Skeletal muscle tissue (tissue), 4 donors: ENCODE data around the gene TEK. TPM values are rescaled to one million over a fixed set of nuclear protein-coding genes. Genes with fewer than 3 reads are reported as not detected.
"Not testable (repeated sequence)": the region's sequence is repeated elsewhere in the genome, so short reads cannot be mapped to it uniquely, and the experiment has no call there.

Experiments used
- H3K27ac ChIP-seq: one replicate; pipeline ENCODE4 v1.7.0; 2013; ENCODE audit warnings: mild to moderate bottlenecking, low read depth, low read length, inconsistent platforms
- H3K27me3 ChIP-seq, 3 donors: one replicate each; pipeline ENCODE4 v1.7.0; 2013; ENCODE audit warnings: low read length in 3 of 3; ENCODE audit not compliant: control insufficient read depth in 3 of 3, insufficient read depth in 3 of 3
- H3K36me3 ChIP-seq, 3 donors: one replicate each; pipeline ENCODE4 v1.7.0; 2013; ENCODE audit warnings: low read length in 3 of 3; ENCODE audit not compliant: control insufficient read depth in 3 of 3, insufficient read depth in 3 of 3
- H3K4me1 ChIP-seq, 3 donors: one replicate each; pipeline ENCODE4 v1.7.0; 2013; ENCODE audit warnings: low read length in 3 of 3, mild to moderate bottlenecking in 3 of 3; ENCODE audit not compliant: control insufficient read depth in 3 of 3, insufficient read depth in 3 of 3
- H3K4me3 ChIP-seq, 3 donors: one replicate each; pipeline ENCODE4 v1.7.0; 2013; ENCODE audit warnings: low read length in 3 of 3
- H3K9ac ChIP-seq, 3 donors: one replicate each; pipeline ENCODE4 v1.7.0; 2013; ENCODE audit warnings: low read length in 3 of 3, mild to moderate bottlenecking in 3 of 3, moderate library complexity in 2 of 3, low read depth in 1 of 3
- H3K9me3 ChIP-seq, 3 donors: one replicate each; pipeline ENCODE4 v1.7.0; 2013; ENCODE audit warnings: low read length in 3 of 3; ENCODE audit not compliant: control insufficient read depth in 3 of 3
- total RNA-seq: library from RNA; depleted of rRNA; stranded (reverse); fragments of >200 nt; gene quantifications from one replicate; pipeline ENCODE4 v1.2.3, GENCODE V29; 2014
- donor health status: Osteomylitis.

Gene TEK
- total RNA-seq, 1 donor from 2014 or later, result 23.0 TPM

DNA sequence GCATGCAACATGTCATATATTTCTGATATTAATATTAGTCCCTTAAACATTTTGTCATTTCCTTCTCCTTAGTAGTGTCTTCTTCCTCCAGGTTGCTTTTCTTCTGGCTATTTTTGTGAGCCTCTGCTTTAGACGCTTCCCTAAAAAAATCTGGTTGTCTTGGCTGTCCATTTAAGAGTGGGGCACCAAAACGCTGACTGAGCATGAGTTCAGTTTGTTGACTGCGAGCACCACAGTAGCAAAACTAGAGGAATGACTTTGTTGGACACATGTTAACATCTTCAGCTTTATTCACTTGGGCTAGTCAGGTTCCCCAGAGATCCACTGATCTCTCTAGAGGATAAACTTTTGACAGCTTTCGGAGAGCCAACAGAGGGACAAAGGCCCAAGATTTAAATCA, 19.3 kb upstream of the TEK start:
- no peak overlapping the region for H3K27ac ChIP-seq
- H3K4me3 ChIP-seq, result no peak overlapping the region
- H3K9ac ChIP-seq, result no peak overlapping the region
- H3K9me3 ChIP-seq, result no peaks in the 10 kb centered on the region
- H3K27me3 ChIP-seq, result no peaks in the 10 kb centered on the region
- no peaks in the 10 kb centered on the region for H3K36me3 ChIP-seq
- no peaks in the 10 kb centered on the region for H3K4me1 ChIP-seq

DNA sequence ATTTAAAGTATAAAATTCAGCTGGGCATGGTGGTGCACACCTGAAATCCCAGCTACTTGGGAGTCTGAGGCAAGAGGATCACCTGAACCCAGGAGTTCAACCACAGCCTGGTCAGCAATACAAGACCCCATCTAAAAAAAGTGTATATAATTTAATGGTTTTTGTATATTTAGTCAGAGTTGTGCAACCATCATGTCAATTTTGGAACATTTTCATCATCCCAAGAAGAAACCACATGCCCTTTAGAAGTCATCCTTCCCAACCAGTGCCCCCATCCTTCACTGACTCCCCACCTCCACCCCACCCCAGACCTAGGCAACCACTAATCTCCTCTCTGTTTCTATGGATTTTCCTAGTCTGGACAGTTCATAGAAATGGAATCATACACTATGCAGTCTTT, 18.8 kb upstream of the TEK start:
- Histone ChIP-seq H3K4me1 (no peaks in the 10 kb centered on the region), H3K36me3 (no peaks in the 10 kb centered on the region), H3K27ac (no peak overlapping the region), H3K9ac (no peak overlapping the region), H3K9me3 (no peaks in the 10 kb centered on the region), H3K27me3 (no peaks in the 10 kb centered on the region), H3K4me3 (no peak overlapping the region)

DNA sequence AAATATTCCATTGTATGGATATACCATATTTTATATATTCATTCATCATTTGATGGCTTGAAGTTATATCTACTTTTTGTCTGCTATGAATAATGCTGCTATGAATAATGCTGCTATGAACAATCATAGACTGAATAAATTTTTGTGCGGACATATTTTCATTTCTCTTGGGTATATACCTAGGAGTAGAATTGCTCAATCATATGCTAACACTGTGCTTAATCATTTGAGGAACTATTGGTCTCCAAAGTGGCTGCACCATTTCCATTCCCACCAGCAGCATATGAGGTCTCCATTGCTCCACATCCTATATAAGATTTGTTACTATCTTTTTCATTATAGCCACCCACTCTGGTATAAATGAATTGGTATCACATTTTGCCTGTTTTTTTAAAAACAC, 18.3 kb upstream of the TEK start:
- H3K27ac ChIP-seq, result no peak overlapping the region

DNA sequence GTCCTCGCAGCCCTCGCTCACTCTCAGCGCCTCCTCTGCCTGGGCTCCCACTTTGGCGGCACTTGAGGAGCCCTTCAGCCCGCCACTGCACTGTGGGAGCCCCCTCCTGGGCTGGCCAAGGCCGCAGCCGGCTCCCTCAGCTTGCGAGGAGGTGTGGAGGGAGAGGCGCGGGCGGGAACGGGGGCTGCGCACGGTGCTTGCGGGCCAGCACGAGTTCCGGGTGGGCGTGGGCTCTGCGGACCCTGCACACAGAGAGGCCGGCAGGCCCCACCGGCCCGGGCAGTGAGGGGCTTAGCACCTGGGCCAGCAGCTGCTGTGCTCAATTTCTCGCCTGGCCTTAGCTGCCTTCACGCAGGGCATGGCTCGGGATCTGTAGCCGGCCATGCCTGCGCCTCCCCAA, 16.5 kb upstream of the TEK start:
- not testable (repeated sequence) for H3K36me3 ChIP-seq, H3K9me3 ChIP-seq, H3K4me3 ChIP-seq, H3K4me1 ChIP-seq, H3K9ac ChIP-seq, H3K27ac ChIP-seq, H3K27me3 ChIP-seq

More for the DNA sequence above, 18.3 kb upstream of the TEK start:
- no peaks in the 10 kb centered on the region for H3K27me3 ChIP-seq
- H3K4me3 ChIP-seq, result no peak overlapping the region
- no peaks in the 10 kb centered on the region for H3K9me3 ChIP-seq
- no peak overlapping the region for H3K9ac ChIP-seq
- H3K4me1 ChIP-seq, result no peaks in the 10 kb centered on the region
- no peaks in the 10 kb centered on the region for H3K36me3 ChIP-seq

DNA sequence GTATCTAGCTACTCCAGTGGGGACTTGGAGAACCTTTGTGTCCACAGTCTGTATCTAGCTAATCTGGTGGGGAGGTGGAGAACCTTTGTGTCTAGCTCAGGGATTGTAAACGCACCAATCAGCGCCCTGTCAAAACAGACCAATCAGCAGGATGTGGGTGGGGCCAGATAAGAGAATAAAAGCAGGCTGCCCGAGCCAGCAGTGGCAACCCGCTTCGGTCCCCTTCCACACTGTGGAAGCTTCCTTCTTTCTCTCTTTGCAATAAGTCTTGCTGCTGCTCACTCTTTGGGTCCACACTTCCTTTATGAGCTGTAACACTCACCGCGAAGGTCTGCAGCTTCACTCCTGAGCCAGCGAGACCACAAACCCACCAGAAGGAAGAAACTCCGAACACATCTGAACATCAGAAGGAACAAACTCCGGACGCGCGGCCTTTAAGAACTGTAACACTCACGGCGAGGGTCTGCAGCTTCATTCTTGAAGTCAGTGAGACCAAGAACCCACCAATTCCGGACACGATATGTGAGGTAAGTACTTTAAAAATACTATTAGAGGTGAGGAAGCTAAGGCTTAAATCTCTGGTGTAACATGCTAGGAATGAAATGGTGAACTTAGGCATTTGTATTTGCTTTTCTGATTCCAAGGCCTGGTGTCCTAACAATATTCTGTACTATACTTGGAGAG, 15.5 kb upstream of the TEK start:
- H3K4me1 ChIP-seq, H3K36me3 ChIP-seq, H3K27me3 ChIP-seq, H3K4me3 ChIP-seq, H3K9me3 ChIP-seq, H3K27ac ChIP-seq, H3K9ac ChIP-seq: not testable (repeated sequence)

DNA sequence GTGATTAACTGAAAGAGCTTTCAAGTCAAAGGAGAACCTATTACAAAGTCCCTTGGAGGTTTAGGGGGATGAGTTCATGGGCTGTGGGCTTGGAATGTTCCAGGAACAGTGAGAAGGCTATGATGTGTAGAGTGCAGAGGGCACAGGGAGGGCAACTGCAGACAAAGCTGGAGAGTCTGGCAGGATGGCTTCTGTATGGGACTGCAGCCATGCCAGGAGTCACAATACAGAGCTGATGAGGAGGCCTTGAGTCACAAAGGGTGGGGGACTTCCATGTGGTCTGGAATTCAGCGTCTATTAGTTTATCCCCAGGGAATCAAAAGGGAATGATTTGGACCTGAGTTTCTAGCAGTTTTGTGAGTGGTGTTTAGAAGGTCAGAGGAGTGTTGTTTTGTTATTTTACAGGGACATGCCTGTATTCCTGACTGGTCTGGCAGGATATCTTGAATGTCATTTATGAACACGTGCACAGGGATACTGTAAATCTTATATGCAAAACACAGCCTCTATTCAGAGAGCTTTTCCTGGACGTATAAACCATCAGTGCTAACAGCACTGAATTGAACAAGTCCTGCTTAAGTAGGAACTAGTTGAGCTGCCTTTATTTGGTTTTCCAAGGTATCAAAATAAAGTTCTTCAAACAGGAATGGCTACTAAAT, 14.3 kb upstream of the TEK start:
- H3K9me3 ChIP-seq, result no peaks in the 10 kb centered on the region
- H3K4me1 ChIP-seq, result no peaks in the 10 kb centered on the region
- H3K36me3 ChIP-seq, result no peaks in the 10 kb centered on the region
- H3K27ac ChIP-seq, result no peak overlapping the region
- H3K27me3 ChIP-seq, result no peaks in the 10 kb centered on the region
- no peak overlapping the region for H3K9ac ChIP-seq
- H3K4me3 ChIP-seq, result no peak overlapping the region

DNA sequence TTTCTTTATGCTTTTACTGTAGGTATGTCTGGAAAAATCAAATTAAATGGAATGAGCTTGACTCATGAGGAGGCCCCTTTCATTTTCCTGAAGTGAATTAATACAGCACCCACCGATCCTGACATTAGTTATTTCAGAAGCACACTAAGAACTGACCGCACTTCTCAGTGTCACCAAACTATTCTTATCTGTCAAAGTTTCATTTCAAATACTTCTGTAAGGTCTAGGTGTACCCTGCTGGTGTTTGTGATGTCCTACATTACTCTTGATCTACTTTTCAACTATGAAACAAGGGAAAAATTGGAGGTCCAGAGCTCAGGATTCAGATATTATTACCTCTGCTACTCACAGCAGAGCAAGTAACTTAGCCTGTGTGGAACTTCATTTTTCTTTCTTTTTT, 1.8 kb upstream of the TEK start:
- H3K9ac ChIP-seq, result no peak overlapping the region
- no peaks in the 10 kb centered on the region for H3K4me1 ChIP-seq
- no peaks in the 10 kb centered on the region for H3K9me3 ChIP-seq
- no peaks in the 10 kb centered on the region for H3K27me3 ChIP-seq
- H3K27ac ChIP-seq, result no peak overlapping the region
- H3K4me3 ChIP-seq, result no peak overlapping the region
- no peaks in the 10 kb centered on the region for H3K36me3 ChIP-seq

DNA sequence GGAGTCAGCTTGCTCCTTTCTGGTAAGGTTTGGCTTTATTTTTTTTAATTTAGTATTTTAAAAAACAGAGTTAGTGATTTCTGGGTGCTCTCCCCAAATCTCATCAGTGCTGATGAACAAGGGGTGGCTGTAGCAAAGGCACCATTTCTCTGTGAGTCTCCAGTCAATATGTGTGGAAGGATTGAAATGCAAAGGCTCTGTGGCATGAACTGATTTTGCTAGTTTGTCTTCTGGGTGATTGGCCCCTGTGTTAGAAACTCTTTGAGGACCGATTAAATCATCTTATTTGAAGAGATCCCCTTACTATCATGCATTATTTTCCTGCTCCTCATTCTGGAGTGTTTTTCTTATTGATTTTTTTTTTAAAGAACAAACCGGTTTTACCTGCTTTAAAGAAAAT, 596 bp downstream of the TEK start:
- Histone ChIP-seq H3K36me3 (no peaks in the 10 kb centered on the region), H3K4me1 (no peaks in the 10 kb centered on the region), H3K9me3 (no peaks in the 10 kb centered on the region), H3K27ac (no peak overlapping the region), H3K27me3 (no peaks in the 10 kb centered on the region), H3K4me3 (peak overlapping the region; percentile 32 to 72 (median 41)), H3K9ac (peak overlapping the region in 2 of 3 donors; percentile 47 to 54)

DNA sequence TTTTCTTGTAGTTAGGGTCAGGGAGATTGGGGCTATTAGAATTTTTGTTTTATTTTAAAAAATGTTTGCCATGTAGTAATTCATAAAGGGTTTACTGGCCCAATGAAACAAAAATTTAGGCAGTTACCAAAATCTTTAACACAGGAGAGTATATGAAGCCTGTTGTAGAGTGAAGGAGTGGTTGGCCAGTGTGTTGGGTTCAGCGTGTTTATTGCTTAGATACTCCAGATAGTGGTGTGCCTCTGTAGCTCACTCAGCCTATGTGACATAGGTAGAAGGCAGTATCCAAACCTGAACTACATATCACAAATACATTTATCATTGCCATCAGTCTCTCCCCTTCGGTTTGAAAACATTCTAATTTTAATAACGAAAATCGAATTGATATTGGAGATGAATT, 1.2 kb downstream of the TEK start:
- H3K27me3 ChIP-seq, result no peaks in the 10 kb centered on the region
- peak overlapping the region in 1 of 3 donors; percentile 72 for H3K4me3 ChIP-seq
- H3K36me3 ChIP-seq, result no peaks in the 10 kb centered on the region
- H3K4me1 ChIP-seq, result no peaks in the 10 kb centered on the region
- H3K9me3 ChIP-seq, result no peaks in the 10 kb centered on the region
- H3K9ac ChIP-seq, result no peak overlapping the region
- H3K27ac ChIP-seq, result no peak overlapping the region

DNA sequence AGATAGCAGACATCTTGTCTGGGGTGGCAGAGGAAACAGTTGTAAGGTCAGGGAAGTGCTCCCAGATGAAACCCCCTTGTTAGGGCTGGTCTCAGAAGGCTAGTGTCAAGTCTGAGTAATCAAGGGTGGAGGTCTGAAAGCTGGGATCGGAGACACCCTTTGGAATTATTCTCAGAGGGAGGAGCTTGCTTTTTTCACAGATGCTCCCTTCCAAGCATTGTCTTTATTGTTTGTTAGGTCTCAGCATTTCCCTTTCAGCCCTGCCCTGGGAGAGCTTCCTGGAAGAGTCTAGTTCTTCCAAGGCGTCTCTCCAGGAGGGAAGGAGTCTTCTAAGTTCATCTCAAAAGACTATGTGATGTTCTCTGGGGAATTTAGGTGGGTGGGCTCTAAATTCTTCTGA, 3.2 kb downstream of the TEK start:
- Histone ChIP-seq H3K36me3 (no peaks in the 10 kb centered on the region), H3K9me3 (no peaks in the 10 kb centered on the region), H3K27ac (peak overlapping the region; percentile 30), H3K27me3 (no peaks in the 10 kb centered on the region), H3K9ac (no peak overlapping the region), H3K4me3 (no peak overlapping the region), H3K4me1 (no peaks in the 10 kb centered on the region)
